GM23248 (cell line): ENCODE data around the gene RPL39. TPM values are rescaled to one million over a fixed set of nuclear protein-coding genes. Genes with fewer than 3 reads are reported as not detected.
A peak's percentile ranks its signal among the peaks of the same experiment; 100 is the strongest.
"Not testable (repeated sequence)": the region's sequence is repeated elsewhere in the genome, so short reads cannot be mapped to it uniquely, and the experiment has no call there.

Source experiments
- DNase-seq: peaks from one replicate; pipeline ENCODE4 v3.0.0-alpha.2; 2015
- H2AFZ ChIP-seq: fragments of 200-600 bp; sonication (generic); 2 replicates; pipeline ENCODE4 v1.6.1; 2016; ENCODE audit warnings: antibody characterized with exemption
- H3F3A ChIP-seq: fragments of 200-600 bp; sonication (generic); 2 replicates; pipeline ENCODE4 v1.6.1; 2016; ENCODE audit warnings: mild to moderate bottlenecking, antibody characterized with exemption, mixed run types; ENCODE audit not compliant: insufficient read depth
- H3K27ac ChIP-seq: fragments of 200-600 bp; sonication (generic); 2 replicates; pipeline ENCODE4 v1.5.1; 2016; ENCODE audit warnings: mild to moderate bottlenecking
- H3K27me3 ChIP-seq: fragments of 200-600 bp; sonication (generic); replicated peaks from 2 replicates; pipeline ENCODE4 v1.6.1; 2016; ENCODE audit warnings: mild to moderate bottlenecking; ENCODE audit not compliant: insufficient read depth
- H3K36me3 ChIP-seq: fragments of 200-600 bp; sonication (generic); 2 replicates; pipeline ENCODE4 v1.6.1; 2016; ENCODE audit warnings: low read depth, mild to moderate bottlenecking
- H3K4me1 ChIP-seq: fragments of 200-600 bp; sonication (generic); 2 replicates; pipeline ENCODE4 v1.6.1; 2016; ENCODE audit warnings: mild to moderate bottlenecking; ENCODE audit not compliant: insufficient read depth
- H3K4me2 ChIP-seq: fragments of 200-600 bp; sonication (generic); one replicate; pipeline ENCODE4 v1.6.1; 2016; ENCODE audit warnings: mild to moderate bottlenecking; ENCODE audit not compliant: unreplicated experiment
- H3K4me3 ChIP-seq: fragments of 200-600 bp; sonication (generic); 2 replicates; pipeline ENCODE4 v1.5.1; 2016; ENCODE audit warnings: mild to moderate bottlenecking
- H3K79me2 ChIP-seq: fragments of 200-600 bp; sonication (generic); 2 replicates; pipeline ENCODE4 v1.6.1; 2016; ENCODE audit warnings: mild to moderate bottlenecking; ENCODE audit not compliant: insufficient read depth
- H3K9ac ChIP-seq: fragments of 200-600 bp; sonication (generic); 2 replicates; pipeline ENCODE4 v1.6.1; 2016; ENCODE audit warnings: mild to moderate bottlenecking
- H3K9me2 ChIP-seq: fragments of 200-600 bp; sonication (generic); 2 replicates; pipeline ENCODE4 v1.6.1; 2016; ENCODE audit warnings: mixed run types, mild to moderate bottlenecking, moderate library complexity; ENCODE audit not compliant: insufficient read depth
- H3K9me3 ChIP-seq: fragments of 200-600 bp; sonication (generic); one replicate; pipeline ENCODE4 v1.6.1; 2017; ENCODE audit warnings: low read depth
- H4K20me1 ChIP-seq: fragments of 200-600 bp; sonication (generic); 2 replicates; pipeline ENCODE4 v1.6.0; 2016; ENCODE audit not compliant: insufficient read depth
- EZH2 ChIP-seq: fragments of 200-600 bp; sonication (generic); IDR thresholded peaks from 2 replicates; pipeline ENCODE4 v1.6.1; 2018; ENCODE audit warnings: antibody characterized with exemption, mild to moderate bottlenecking; ENCODE audit not compliant: insufficient read depth, poor library complexity, severe bottlenecking
- EZH2phosphoT487 ChIP-seq: fragments of 200-600 bp; sonication (generic); IDR thresholded peaks from 2 replicates; pipeline ENCODE4 v1.6.1; 2018; ENCODE audit warnings: antibody characterized with exemption, moderate library complexity, mild to moderate bottlenecking, low read depth; ENCODE audit not compliant: insufficient read depth
- WGBS, 2 experiments: methylation state at CpG; one replicate each; pipeline ENCODE4 v1.1.6; 2015 to 2017; ENCODE audit warnings: low lambda C conversion rate in 2 of 2, low coverage in 1 of 2; ENCODE audit errors: missing lambda C conversion rate in 2 of 2; 5-methylcytosine and 5-hydroxymethylcytosine counted together
- in situ Hi-C: fragments of 300-500 bp; cut with MboI; formaldehyde crosslinking; loops from 2 replicates; pipeline ENCODE4 v1.15.0; 2020
- polyA plus RNA-seq: library from polyadenylated mRNA; unstranded; fragments of >200 nt; fragmentation: Nextera tagmentation; extraction: Ambion mirVana; gene quantifications from 2 replicates; pipeline ENCODE4 v1.2.1, GENCODE V29; 2016
- total RNA-seq: library from RNA; depleted of rRNA; stranded (reverse); fragments of >200 nt; shearing (Covaris generic); gene quantifications from 2 replicates; pipeline ENCODE4 v1.2.3, GENCODE V29; 2014; rRNA removed

Gene RPL39
- 3,406 and 4,073 TPM in 2 replicates for total RNA-seq
- 1,028 and 1,060 TPM in 2 replicates for polyA plus RNA-seq

DNA sequence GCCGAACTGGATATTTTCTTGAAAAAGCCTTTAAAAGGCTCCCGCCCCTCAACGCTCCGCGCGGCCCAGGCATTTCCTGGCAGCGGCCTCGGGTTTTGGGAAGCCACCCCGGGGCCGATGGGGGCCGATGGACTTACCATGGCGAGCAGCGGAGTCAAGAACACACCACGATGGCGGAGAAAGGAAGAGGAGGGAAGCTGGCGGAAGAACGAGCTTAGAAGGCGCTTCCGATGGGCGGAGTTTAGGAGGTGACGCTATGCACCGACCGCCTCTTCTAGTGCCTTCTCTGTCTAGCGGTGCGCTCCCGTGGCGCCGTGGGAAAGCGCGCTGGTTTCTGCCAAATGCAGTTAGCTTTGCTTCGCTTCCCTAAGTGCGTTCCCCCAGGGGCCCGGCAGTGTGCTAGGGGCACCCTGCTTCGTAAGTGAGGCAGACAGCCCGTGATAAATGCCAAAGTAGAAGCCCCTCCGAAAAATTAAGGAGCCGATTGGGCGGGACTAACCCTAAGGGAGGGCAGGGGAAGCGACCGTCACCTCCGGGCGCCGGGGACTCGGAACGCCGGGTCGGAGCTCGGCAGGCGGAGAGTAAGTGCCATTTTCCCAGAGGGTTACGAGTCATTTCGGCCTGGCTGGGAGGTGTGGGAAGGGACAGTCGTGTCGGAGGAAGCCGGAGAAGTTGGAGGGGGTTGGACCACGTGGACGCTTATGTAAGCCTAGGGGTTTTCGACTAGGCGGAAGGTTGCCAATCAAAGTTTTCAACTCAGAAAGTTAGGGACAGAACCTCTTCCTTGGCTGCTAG is at the start of gene RPL39:
Gene RPL39 (minus strand): TSS at position 194 of the 795 bp plus-strand sequence. CDS start 54 bp downstream, at position 140.
- DNase-seq = peak; percentile 92
- WGBS, 2 experiments = 0 to 2% methylated on average over 22 to 39 of the region's 58 CpGs
- peaks cover 59% of the 10 kb centered on the region for H3K79me2 ChIP-seq
- peaks cover 10% of the 10 kb centered on the region; the same call in 1 of the 2 replicates for H3K36me3 ChIP-seq
- H3K9ac ChIP-seq = peak within 1 kb of the TSS; percentile 100
- H3F3A ChIP-seq = peaks cover 11% of the 10 kb centered on the region
- H3K4me1 ChIP-seq = peaks cover 15% of the 10 kb centered on the region; the same call in 1 of the 2 replicates
- peak within 1 kb of the TSS; percentile 88 for H2AFZ ChIP-seq
- peak within 1 kb of the TSS; percentile 93 for H3K4me2 ChIP-seq
- H3K9me3 ChIP-seq = no peaks in the 10 kb centered on the region
- H4K20me1 ChIP-seq = peaks cover 12% of the 10 kb centered on the region; the same call in 1 of the 2 replicates
- H3K9me2 ChIP-seq = no peaks in the 10 kb centered on the region
- no peaks in the 10 kb centered on the region for H3K27me3 ChIP-seq
- in situ Hi-C loops = no loop called here
- peak within 1 kb of the TSS; percentile 96 for H3K4me3 ChIP-seq
- peak within 1 kb of the TSS; percentile 99 for H3K27ac ChIP-seq
- no peak for TF ChIP-seq EZH2

DNA sequence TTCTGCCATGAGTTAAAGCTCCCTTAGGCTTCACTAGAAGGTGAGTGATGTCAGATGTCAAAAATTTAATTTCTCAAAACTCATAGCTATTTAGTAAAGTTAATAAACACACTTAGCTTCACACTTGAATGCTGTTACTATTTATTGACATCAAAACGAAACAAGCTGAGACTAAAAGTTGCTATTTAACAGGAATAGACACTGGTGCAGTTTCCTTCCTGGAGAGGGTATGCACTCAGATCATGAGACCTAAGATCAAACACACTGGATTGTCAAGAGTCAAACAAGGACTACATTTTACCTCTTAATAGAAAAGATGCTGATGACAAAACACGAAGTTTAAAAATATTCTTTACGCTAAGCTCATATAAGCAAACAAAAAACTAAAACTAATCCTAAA is 42.5 kb upstream of the RPL39 start:
- Histone ChIP-seq H3K36me3 (no peaks in the 10 kb centered on the region; the same call in 1 of the 2 replicates), H2AFZ (no peak overlapping the region), H3K79me2 (no peaks in the 10 kb centered on the region), H3K9ac (no peak overlapping the region), H3K4me1 (no peaks in the 10 kb centered on the region), H3K9me2 (no peaks in the 10 kb centered on the region), H3K4me3 (no peak overlapping the region), H3K27ac (no peak overlapping the region), H3F3A (no peaks in the 10 kb centered on the region), H3K4me2 (no peak overlapping the region), H3K9me3 (no peaks in the 10 kb centered on the region), H4K20me1 (no peaks in the 10 kb centered on the region), H3K27me3 (no peaks in the 10 kb centered on the region)
- in situ Hi-C loops = no loop called here
- WGBS, 2 experiments = 100% methylated on average over 3 of the region's 3 CpGs
- DNase-seq = no peak
- TF ChIP-seq EZH2 = no peak
- no peak for TF ChIP-seq EZH2phosphoT487

DNA sequence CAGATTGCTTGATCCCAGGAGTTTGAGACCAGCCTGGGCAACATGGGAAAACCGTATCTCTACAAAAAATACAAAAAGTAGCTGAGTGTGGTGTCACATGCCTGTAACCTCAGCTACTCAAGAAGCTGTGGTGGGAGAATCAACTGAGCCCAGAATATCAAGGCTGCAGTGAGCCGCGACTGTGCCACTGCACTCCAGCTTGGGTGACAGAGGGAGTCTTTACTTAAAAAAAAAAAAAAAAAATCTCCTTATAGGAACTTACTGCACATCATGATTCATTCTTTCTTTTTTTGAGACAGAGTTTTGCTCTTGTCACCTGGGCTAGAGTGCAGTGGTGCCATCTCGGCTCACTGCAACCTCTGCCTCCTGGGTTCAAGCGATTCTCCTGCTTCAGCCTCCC is 37.0 kb upstream of the RPL39 start:
- Histone ChIP-seq H3K4me3 (no peak overlapping the region), H3K36me3 (no peaks in the 10 kb centered on the region), H3K9ac (no peak overlapping the region), H3K9me3 (no peaks in the 10 kb centered on the region), H3K27ac (no peak overlapping the region), H3F3A (0 out of 2 replicates have a peak, but pooled peaks cover 3% of the 10 kb centered on the region), H3K4me2 (no peak overlapping the region), H3K27me3 (no peaks in the 10 kb centered on the region), H3K79me2 (no peaks in the 10 kb centered on the region), H2AFZ (no peak overlapping the region), H3K9me2 (no peaks in the 10 kb centered on the region), H4K20me1 (no peaks in the 10 kb centered on the region), H3K4me1 (peaks cover 8% of the 10 kb centered on the region; the same call in 1 of the 2 replicates)
- TF ChIP-seq EZH2 = no peak
- no peak for TF ChIP-seq EZH2phosphoT487
- no peak for DNase-seq
- WGBS, 2 experiments = 98 to 100% methylated on average over 4 to 5 of the region's 5 CpGs
- in situ Hi-C loops = no loop called here

DNA sequence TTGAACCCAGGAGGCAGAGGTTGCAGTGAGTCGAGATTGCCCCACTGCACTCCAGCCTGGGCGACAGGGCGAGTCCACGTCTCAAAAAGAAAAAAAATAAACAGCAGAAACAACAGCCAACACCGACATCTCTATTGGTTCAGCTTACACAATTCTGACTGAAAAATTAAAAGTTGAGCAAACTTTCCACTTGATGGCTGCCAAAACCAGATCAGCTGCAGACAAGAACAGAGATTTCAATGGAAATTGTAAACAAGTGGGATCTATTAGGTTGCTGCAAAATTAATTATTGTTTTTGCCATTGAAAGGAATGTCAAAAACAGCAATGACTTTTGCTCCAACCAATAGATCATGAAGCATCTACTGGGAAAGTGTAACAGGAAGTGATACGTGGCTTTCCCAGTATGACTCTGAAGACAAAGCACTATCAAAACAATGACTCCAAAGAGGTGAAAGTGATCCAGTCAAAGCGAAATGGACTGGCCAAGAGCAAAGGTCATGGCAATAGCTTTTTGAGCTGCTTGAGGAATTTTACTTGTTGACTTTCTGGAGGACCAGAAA is 35.0 kb upstream of the RPL39 start:
- in situ Hi-C loops = no loop called here
- TF ChIP-seq EZH2phosphoT487 = no peak
- TF ChIP-seq EZH2 = no peak
- DNase-seq = peak; percentile 63
- Histone ChIP-seq H3K79me2 (no peaks in the 10 kb centered on the region), H3K4me3 (no peak overlapping the region), H3K4me1 (peaks cover 8% of the 10 kb centered on the region; the same call in 1 of the 2 replicates), H3K27ac (peak overlapping the region; percentile 51), H3K4me2 (no peak overlapping the region), H3K27me3 (no peaks in the 10 kb centered on the region), H3F3A (0 out of 2 replicates have a peak, but pooled peaks cover 3% of the 10 kb centered on the region), H4K20me1 (no peaks in the 10 kb centered on the region), H3K36me3 (no peaks in the 10 kb centered on the region), H2AFZ (peak overlapping the region; percentile 48), H3K9ac (peak overlapping the region; percentile 28; the same call in 1 of the 2 replicates), H3K9me3 (no peaks in the 10 kb centered on the region), H3K9me2 (no peaks in the 10 kb centered on the region)
- WGBS, 2 experiments = 7 to 16% methylated on average over 3 to 7 of the region's 7 CpGs

DNA sequence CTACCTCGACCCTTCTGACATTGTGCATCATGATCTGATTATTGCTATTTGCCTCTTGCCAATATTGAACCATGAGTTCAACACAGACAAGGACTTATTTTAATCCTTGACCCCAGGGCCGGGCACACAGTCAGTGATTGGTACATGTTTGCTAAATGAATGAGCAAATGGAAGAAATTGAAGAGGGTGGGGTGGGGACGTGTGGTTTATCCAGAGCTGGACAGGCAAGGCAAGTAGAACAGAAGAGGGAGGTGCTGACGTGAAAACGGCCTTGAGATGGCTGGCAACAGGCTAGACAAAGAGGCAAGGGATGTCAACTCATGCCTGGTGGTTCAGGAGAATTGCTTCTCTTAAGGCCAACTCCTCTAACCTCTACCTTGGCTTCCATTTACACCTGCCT is 32.8 kb upstream of the RPL39 start:
- H3K27ac ChIP-seq, H4K20me1 ChIP-seq, H3K27me3 ChIP-seq, H3K9me3 ChIP-seq, DNase-seq, H3K9me2 ChIP-seq, H3K4me2 ChIP-seq, H3F3A ChIP-seq, H3K36me3 ChIP-seq, H3K4me3 ChIP-seq, H2AFZ ChIP-seq, H3K9ac ChIP-seq, H3K79me2 ChIP-seq, H3K4me1 ChIP-seq, in situ Hi-C loops: not testable (repeated sequence)
- WGBS, 2 experiments = 100% methylated on average over 2 of the region's 5 CpGs; no CpG with 5 or more reads in 1 of the 2 experiments

DNA sequence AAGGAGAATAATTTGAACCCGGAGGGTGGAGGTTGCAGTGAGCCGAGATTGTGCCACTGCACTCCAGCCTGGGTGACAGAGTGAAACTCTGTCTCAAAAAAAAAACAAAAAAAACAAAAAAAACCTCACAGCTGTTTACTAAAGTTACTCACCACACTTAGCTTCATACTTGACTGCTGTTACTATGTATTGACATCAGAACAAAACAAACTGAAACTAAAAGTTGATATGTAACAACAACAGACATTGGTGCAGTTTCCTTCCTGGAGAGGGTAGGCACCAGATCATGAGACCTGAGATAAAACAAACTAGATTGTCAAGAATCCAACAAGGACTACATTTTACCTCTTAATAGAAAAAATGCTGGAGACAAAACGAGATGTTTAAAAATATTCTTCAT is 30.3 kb upstream of the RPL39 start:
- H3K79me2 ChIP-seq, H3K4me2 ChIP-seq, H3K36me3 ChIP-seq, H3K4me3 ChIP-seq, H3F3A ChIP-seq, H3K9me2 ChIP-seq, H3K27ac ChIP-seq, H2AFZ ChIP-seq, H4K20me1 ChIP-seq, H3K9me3 ChIP-seq, in situ Hi-C loops, H3K27me3 ChIP-seq, H3K4me1 ChIP-seq: not testable (repeated sequence)
- H3K9ac ChIP-seq = peak overlapping the region; percentile 38
- 10 to 18% methylated on average over 3 of the region's 3 CpGs for WGBS, 2 experiments
- peak; percentile 56 for DNase-seq
